Measurements from ENCODE around the gene GPRIN1.

- TF ChIP-seq USF2 (CRISPR knock-in tag; IDR thresholded peaks at IDR 0.05) (no peak), JUN (CRISPR knock-in tag; IDR thresholded peaks at IDR 0.05) (no peak), CTCF (IDR thresholded peaks at IDR 0.05) (no peak), CREB1 (CRISPR knock-in tag; IDR thresholded peaks at IDR 0.05) (no peak), PRDM15 (CRISPR knock-in tag; IDR thresholded peaks at IDR 0.05) (no peak), SMAD3 (CRISPR knock-in tag; IDR thresholded peaks at IDR 0.05; ENCODE audit: borderline replicate concordance) (no peak), AFF4 (CRISPR knock-in tag; IDR thresholded peaks at IDR 0.05; ENCODE audit: borderline replicate concordance) (no peak), EMX1 (CRISPR knock-in tag; IDR thresholded peaks at IDR 0.05) (no peak), HMGXB4 (CRISPR knock-in tag; IDR thresholded peaks at IDR 0.05) (no peak), NR2C2 (CRISPR knock-in tag; IDR thresholded peaks at IDR 0.05) (no peak), FOXK1 (CRISPR knock-in tag; IDR thresholded peaks at IDR 0.05) (no peak)
Measured at GRCh38 chr5:176575066-176575465, 34.9 kb downstream of the GPRIN1 start.

Measured in WTC11 (cell line).